GM18517 (cell line): Measurements from ENCODE around the gene ABHD17C.

Experiments
- ATAC-seq: cut with Tn5 transposase; IDR thresholded peaks from one replicate; pipeline ENCODE4 v1.9.1; 2021; ENCODE audit warnings: mild to moderate bottlenecking, moderate library complexity; ENCODE audit not compliant: unreplicated experiment

Gene ABHD17C

DNA sequence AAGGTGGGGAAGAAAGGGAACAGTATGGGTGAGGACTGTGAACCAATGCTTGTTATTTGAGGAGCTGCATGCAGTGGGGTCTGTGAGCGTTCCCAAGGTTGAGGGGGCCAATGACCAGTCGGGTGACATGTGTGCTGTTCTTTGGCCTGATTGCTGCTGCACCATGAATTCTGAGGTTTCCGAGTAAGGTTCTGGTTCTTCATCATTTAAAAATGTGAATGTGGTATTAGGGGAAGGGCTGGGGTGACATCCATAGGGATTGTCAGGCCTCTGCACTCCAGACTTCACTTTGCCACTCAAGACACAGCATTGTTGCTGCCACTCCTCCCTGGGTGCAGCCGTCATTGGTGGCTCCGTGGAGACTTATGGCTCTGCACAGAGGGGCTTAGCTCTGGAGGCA is 32.5 kb downstream of the ABHD17C start:
- no peak for ATAC-seq

DNA sequence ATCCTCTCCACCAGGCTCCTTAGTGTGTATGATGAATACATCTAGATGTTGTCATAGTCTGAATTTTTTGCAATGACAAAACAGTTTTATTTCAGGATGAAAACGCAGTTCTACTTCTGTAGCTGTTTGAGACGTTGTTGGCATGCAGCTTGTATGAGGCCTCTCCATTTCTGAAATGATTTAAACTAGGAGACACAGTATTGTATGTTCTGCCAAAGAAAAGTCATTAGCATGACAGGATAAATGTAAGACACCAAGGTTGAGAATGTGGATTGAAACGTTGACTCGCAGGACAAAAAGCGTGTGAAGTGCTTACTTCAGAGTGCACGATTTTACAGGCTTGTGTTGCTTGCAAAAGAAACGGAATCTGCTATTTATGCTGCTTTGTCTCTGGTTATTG is 35.3 kb downstream of the ABHD17C start:
- no peak for ATAC-seq

DNA sequence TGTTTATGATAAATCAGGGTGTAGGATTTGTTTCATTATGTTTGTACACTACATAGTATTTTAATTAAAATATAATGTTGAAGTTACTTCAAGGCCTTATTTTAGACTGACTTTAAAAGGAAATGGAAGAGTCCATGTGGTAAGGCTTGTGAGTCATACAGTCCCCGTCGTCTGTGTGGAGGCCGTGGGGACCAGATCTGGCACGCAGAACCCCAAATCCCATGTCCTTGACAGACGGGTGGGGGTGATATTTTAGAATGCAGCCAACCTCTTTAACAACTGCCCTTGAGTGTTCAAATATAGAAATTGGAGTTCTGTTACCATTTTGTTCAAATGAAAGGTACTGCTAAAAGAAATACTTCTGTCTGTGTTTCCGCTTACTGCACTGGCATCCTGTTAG is 35.8 kb downstream of the ABHD17C start:
- no peak for ATAC-seq

DNA sequence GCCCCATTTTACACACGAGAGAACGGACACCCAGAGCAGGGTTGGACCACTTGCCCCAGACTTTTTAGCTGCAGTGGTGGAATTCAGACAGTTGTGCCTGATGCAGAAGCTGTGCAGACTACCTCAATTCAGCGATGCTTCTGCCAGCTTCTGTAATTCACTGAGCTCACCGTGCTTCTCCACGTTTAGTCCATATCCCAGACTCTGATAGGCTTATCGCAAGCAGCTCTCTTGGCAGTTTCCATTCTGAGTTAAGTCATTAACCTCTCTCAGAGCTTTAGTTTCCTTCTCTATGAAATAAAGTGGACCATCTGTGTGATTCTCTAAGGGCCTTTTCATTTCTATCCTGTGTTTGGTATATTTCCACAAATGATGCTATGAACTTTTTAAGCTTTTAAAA is 37.1 kb downstream of the ABHD17C start:
- ATAC-seq, result no peak

DNA sequence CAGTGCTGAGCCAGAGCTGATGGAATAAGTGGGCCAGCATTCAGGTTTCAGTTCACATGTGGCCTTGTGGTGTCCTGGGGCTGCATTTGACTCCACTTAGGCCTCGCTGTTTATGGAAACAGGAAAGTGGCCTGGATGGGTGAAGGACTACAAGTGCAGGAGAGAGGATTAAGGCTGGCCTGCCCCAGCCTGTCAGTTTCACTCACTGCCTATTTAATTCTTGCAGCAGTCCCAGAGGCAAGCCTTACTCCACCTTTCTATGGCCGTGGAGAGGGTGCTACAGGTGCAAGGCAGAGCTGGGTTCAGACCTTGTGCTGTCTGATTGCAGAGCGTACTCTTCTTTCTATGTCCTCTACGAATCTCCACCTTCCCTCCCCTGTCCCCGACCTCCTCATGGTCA is 37.7 kb downstream of the ABHD17C start:
- ATAC-seq, result no peak

DNA sequence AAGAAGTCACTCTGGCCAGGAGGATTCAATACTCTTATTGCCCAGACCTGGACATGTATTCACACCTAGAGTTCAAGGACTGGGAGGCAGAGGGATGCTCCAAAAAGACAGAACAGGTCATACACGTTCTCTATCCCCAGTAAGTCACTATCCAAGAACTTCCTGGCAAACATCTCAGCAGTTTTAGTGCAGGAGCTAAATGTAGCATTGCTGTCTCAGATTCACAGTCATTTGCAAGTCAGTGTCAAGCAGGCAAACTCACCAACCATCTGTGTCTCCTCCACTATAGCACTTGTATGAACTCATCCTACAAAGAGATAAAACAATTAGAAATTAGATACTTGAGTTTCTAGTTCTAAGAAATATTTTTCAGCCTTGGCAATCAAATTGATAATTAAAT is 38.4 kb downstream of the ABHD17C start:
- ATAC-seq, result no peak

DNA sequence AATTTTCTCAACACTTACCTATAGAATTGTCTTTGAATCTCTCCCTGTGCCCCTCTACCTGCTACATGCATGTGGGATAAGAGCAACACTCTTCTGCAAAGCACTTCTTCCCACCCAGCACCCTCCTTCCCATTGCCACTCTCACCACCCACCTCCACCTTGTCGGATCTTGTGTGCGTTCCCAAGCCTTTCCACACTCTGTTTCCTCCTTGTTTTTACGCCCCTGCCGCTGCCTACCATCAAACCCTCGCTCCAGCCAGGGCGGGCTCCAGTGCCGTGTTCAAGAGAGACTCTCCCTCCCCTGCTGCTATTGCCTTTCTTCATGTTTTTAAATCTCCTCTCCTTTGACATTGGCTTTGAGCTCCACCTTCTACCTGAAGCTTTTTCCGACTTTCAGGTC is 40.2 kb downstream of the ABHD17C start:
- no peak for ATAC-seq

DNA sequence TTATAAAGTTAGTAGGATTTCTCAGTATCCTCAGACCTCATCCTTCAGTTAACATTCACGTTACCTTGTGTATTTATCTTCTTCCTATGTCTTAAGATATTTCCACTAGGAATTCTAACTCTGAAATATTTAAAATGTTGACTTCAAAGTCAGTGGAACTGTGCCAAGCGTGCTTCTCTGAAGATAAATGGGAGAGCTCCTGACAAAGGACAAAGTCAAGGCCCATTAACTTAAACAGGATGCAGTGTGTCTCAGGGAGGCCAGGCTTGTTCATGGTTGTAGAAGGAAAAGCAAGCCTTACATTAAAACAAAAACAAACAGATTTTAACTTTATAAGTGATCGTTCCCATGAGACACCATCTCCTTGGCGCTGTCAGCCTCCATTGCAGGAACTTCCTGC is 41.5 kb downstream of the ABHD17C start:
- no peak for ATAC-seq

DNA sequence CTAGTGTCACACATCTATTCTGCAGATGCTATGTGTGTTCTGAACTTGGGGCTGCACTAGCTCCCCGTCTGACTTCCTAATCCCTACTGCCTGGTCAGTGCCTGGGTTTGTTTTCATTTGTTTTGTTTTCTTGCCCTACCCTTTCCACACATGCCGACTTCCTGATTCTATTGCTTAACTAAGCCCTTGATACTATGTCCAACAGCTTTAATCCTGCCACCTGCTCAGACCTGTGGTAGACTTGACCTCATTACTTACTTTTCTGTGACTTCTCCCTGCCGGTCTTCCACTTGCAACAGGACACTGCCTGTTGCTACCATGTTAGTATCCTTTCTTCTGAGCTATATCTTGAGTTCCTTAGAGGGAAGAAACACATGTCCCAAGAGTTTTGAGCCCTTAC is 44.8 kb downstream of the ABHD17C start:
- no peak for ATAC-seq

DNA sequence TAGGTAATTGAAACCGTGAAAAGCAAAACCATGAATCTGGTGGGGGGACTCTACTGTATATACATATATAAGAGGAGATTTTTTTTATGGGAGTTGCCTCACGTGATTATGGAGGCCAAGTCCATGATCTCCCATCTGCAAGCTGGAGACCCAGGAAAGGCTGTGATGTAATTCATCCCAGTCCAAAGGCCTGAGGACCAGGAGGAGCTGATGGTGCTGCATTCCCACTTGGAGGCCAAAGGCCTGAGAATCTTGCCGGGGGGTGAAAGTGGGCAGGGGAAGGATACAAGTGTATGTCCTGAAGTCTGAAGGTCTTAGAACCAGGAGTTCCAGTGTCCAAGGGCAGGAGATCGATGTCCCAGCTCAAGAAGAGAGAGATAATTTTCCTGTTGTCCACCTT is 47.0 kb downstream of the ABHD17C start:
- no peak for ATAC-seq

DNA sequence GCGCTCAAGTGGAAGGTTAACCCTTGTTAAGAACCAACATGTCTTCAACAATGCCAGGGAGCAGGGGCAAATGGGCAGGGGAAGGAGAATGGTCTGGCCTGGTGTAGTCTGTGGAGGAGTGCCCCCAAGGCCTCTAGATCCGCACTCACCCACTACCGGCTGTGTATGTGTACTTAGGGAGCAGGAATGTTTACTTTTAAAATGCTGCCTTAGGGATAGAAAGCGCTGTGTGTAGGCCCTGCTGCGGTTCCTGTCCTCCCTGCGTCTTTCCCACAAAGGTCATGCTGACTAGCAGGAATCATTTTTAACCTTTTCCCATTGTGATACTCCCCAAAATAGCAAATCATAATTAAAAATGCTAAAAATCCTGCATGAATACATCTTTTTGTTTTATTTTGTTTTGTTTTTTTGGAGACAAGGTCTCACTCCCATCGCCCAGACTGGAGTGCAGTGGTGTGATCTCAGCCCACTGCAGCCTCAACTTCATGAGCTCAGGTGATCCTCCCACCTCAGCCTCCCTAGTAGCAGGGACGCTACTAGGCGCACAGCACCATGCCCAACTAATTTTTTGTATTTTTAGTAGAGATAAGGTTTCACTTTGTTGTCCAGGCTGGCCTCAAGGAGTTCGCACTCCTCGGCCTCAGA is 48.2 kb downstream of the ABHD17C start:
- ATAC-seq, result no peak

DNA sequence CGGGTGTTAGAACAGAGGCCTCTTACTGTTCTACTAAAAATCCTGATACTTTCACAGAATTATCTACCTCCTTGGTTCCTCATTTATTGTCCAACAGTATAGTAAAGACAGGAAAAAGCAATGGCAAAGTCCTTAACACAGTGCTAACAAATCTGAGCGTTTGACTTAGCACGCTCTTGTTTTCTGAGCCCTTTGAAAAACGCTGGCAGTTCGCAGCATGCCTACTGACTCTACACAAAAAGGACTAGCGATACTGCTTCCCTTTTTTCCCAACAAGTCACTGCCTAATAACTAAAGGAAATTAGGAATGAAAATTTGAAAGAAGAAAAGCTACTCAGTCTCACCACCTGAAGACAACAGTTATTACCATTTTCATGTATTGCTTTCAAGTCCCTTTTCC is 49.3 kb downstream of the ABHD17C start:
- ATAC-seq, result no peak

DNA sequence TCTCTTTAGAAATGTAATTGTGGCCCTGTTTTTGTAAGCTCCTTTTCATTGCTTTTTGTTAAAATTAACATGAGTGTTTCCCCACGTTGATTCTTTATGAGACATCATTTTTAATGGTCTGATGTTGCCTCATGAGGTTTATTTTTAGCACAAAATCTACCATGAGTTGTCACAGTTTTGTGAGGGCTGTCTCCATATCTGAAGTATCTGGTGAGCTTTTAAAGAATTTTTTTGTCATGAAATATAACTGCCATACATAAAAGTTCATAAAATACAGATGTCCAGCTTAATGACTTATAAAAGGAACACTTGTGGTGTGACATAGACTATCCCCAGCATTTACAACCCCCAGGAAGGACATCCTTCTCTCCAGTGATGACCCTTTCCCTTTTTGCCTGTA is 49.7 kb downstream of the ABHD17C start:
- no peak for ATAC-seq

DNA sequence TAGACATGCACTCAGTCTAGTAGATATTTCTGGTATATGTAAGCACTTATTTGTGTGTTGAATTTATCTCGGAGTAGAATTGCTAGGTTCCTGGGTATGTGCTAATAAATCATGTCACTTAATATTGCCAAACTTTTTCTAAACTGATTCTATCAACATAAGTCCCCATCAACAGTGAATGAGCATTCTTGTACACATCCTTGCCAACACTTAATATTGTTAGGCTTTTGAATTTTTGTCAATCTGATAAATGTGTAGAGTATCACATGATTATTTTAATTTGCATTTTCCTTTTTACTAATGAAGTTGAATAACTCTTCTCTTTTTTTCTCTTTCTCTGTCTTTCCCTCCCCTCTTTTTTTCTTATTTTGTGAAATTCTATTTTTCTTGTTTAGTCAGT is 50.8 kb downstream of the ABHD17C start:
- ATAC-seq, result no peak

DNA sequence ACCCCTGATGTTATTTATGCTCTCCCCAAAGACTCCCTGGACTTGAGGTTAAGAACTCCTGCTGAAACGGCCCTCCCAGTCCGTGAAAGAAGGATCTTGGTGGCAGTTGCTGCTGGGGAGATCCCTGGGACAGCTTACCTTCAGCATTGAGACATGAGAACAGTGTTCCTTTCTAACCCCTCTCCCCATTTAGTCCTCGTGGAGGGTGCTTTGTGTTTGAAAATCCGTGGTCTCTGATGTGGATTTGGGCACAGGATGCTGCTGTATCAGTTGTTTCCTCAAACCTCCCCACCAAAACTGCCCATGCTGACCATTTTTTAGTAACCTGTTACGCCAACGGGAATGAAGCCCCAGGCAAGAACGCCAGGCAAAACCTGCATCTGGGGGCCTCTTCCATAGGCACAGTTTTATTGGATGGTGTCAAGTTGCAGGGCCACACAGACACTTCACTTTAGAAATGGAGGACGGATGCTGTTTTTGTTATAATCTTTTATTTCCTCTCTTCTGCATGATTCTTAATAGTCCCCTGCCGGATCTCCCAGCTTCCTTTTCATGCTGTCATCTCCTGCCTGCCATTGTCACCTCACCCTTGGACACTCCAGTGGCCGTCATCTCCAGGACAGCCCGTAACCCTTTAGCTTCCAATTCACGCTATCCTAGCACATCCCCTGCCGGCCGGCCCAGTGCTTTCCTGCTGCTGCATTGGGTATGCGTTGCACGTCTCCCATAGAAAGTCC is 52.4 kb downstream of the ABHD17C start:
- no peak for ATAC-seq

DNA sequence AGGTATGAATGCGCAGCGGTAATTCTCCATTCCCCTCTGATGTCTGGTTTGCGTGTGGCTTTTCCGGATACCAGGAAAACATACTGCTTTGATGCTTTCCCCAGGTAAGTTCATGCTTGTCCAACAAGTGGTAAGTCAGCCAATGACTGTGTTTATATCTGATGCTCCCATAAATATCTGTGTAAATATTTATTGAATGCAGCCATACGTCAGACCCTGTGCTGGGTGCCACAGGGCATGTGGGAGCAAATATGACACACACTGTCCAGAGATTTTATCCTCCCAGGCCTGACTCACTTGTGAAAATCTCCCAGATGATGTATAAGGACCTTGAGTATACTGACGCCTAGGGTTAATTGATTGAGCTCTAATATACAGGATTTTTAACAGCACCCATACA is 54.5 kb downstream of the ABHD17C start:
- ATAC-seq, result no peak

DNA sequence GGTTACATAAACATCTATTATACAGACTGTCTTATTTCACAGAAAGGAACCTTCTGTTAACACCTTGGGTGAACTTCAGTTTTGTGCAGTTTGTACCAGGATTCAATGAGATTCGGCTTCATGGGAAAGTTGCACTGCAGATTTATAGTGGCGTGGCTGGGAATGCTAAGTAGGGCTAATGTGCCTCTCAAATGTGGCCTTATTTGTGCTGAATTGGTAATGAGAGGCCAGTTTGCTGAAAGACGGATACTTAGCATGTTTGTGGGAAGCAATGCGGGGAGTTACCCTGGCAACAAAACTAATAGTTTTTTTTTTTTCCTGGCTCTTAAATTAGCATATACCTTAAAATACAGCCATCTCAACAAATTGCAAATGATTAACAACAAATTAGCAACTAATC is 55.5 kb downstream of the ABHD17C start:
- ATAC-seq, result no peak

DNA sequence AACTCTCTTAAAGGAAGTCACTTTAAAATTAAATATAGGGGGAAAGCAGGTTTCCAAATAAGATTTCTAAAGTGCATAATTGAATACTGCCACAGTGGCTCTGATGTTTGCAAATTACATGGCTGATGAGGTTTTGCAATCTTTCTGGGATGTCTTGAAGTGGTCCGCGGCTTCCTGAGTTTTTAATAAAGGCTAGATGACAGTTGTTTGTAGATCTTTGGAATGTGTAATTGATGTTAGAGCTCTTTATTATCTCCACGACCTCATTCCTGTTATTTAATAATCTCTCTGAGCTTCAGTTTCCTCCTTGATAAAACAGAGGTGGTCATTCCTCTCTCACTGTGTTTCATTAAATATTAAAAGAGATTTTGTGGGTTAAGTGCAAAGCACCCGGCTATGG is 57.1 kb downstream of the ABHD17C start:
- no peak for ATAC-seq

DNA sequence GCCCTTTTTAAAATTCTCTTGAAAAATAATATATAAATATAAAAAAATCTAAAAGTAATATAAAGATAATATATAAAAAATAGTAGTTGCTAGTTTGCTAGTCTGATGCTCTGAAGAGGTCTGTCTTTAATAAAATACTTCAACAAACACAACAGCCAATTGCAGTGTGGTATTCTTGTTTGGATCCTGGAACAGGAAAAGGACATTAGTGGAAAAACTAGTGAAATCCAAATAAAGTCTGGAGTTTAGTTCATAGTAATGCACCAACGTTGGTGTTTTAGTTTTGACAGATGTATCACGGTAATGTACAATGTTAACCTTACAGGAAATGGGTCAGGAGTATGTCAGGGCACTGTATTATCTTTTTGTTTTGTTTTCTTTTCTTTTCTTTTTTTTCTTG is 58.1 kb downstream of the ABHD17C start:
- no peak for ATAC-seq

DNA sequence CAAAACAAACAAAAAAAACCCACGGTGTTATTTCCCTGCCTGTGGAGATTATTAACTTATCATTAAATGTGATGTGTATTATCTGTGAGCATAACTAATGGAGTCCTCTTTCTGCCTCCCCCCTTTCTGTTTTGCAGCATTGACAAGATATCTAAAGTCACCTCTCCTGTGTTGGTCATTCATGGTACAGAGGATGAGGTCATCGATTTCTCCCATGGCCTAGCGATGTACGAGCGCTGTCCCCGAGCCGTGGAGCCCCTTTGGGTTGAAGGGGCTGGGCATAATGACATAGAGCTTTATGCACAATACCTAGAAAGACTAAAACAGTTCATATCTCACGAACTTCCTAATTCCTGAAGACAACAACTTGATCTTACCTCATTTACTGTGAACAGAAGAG is 58.9 kb downstream of the ABHD17C start:
- no peak for ATAC-seq

DNA sequence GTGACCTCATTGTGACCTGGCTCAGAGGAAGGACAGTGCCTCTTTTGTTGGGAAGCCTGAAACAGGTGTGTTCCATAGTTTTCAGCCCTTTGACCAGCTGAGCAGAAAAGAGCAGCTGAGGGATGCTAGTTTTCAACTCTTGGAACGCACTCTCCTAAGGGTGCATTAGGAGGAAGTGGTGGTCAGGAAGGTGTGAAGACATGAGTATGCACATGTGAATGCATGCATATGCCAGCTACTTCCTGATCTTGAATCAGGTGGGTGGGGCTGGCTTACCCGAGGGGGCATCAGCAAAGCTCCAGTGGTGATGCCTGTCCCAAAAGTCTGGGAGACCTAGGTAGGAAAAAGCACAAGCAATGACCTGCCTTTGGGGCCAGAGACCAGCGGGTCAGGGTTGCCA is 60.8 kb downstream of the ABHD17C start:
- no peak for ATAC-seq

DNA sequence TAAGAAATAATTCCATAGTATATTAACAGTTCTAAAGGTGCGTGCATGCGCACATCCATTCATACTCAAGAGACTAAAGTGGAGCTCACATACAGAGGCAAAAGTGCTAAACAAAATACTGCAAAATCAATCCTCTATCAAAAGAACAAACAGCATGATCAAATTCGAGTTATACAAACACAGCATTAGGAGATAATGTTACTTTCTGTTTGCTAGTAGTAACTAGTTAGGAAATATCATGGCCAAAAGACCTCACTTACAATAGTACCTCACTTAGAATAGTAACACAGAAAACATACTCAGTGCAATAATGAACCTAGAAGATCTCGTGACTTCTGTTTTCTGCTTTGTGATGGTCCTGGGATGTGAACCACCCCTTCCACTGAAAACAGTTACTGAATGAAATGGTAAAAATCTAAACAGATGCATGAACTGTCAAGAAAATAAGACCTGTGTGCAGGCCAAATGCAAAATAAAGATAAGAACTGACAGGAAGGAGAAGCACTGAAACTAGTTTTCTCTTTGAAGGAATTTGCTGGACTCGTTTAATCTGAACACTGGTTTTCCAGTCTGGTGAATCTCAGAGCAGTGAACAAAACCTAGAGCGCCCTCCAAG is 63.1 kb downstream of the ABHD17C start:
- ATAC-seq, result no peak

DNA sequence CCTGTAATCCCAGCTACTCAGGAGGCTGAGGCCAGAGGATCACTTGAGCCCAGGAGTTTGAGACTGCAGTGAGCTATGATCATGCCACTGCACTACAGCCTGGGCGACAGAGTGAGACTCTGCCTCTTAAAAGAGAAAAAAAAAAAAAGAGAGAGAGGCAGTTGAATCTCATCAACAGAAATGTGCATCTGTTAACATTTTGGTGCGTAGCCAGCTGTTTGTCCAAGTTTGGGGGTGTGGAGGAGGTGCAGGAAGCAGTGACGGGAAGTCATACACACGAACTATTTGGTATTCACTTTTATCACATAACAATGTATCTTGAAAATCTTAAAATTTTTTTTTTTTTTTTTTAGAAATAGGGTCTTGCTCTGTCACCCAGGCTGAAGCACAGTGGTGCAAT is 65.8 kb downstream of the ABHD17C start:
- no peak for ATAC-seq
